HG03469 (cell line): ENCODE results near the gene LRRC36.
"Not testable (repeated sequence)": the region's sequence is repeated elsewhere in the genome, so short reads cannot be mapped to it uniquely, and the experiment has no call there.

ENCODE experiments used
- ATAC-seq: cut with Tn5 transposase; IDR thresholded peaks from one replicate; pipeline ENCODE4 v1.9.1; 2021; ENCODE audit warnings: mild to moderate bottlenecking, moderate library complexity, moderate number of reproducible peaks; ENCODE audit not compliant: unreplicated experiment

Gene LRRC36

DNA sequence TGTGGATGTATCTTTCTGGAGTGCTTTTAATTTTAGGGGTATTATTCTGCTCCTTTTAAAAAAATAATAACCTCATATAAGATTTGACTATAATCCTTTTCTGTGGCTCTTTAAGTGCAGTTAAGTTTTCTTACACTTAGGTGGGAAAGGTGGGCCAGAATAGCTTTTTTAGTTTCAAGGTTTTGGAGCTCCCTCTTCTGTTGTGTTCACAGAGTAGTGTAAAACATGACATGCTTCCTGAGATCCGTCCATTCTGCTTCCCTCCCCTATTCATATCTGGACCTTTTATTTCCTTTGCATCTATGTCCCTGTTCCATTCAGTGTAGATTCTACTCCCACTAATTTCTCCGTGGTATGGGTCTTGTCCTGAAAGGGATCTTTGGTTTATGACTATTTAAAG is 12.8 kb downstream of the LRRC36 start:
- ATAC-seq, result no peak

DNA sequence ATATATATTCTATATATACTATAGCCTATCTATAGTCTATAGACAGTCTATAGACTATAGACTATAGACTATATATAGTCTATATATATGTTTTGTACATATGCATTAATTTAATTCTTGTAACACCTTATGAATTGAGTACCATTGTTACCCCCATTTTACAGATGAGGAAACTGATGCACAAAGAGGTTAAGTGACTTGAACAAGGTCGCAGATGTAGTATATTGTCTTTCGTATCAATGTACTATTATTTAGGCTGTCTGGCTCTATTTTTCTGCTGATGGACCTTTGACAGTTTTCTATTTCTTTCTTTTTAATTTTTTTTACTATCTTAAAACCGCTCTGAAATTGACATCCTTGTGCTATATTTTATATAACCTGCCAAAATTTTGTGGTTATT is 14.6 kb downstream of the LRRC36 start:
- no peak for ATAC-seq

DNA sequence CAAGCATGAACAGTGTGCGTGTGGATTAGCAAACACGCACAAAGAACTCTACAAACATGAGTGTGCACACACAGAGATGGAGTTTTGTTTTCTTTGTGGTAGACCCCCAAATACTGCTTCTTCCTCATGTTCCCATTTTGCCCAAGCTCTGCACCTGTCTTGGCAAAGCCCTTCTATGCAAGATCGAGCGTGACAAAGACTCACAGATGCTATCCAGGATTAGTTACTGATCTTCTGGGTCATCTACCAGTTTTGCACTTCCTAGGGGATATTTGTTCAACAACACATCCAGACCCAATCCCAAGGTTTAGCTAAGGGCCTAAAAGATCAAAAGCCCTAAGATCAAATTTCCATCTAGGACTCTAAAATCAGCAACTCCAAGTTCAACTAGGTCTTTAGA is 16.0 kb downstream of the LRRC36 start:
- no peak for ATAC-seq

DNA sequence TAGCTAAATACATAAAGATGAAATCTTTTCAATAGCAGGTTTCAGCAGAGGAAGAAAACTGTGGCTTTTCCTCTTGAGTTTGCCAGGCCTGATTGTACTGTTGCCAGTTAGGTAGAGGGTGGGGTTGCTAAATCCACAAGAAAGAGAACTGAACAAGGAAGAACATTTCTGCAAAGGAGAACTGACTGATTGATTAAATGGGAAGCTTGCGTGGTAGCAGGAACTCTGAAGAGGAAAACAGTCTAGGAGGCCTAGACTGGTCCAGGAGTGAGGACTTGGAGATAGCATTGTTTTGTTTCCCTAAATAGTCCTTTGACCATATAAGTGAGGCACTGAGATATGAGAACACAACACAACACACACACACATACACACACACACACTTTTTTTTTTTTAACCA is 18.8 kb downstream of the LRRC36 start:
- no peak for ATAC-seq

DNA sequence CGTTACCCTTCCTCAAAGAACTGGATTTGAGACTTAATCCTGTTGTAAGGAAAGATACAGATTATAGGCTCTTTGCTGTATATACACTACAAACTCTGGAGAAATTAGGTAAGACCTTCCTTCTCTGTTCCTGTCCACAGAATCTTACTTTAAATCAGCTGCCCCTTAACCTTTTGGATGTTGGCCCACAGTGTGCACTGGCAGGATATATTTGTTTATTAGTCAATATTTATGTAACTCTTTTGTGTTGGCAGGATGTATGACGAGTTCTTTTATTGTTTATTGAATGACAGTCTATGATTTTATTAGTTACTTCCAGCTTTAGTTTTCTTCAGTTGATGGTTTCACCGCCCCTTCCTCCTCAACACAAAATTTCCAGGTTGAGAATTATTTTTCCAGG is 19.7 kb downstream of the LRRC36 start:
- ATAC-seq, result no peak

DNA sequence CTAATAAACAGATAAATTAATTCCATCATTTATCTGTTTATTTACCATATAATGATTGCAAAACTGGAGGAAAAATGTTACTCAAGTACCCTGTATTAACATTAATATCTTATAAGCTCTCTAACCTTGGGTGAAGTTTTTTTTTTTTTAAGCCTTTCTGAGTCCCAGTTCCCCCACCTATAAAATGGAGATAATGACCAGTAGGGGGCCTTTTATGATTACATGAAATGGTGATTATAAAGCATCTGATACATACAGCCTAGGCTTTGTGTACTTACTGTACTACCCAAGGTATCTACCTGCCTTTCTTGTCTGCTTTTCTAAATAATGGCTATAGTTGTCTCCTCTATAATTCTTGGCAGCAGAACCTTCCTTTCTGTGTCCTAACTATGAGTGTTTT is 22.6 kb downstream of the LRRC36 start:
- ATAC-seq, result no peak

DNA sequence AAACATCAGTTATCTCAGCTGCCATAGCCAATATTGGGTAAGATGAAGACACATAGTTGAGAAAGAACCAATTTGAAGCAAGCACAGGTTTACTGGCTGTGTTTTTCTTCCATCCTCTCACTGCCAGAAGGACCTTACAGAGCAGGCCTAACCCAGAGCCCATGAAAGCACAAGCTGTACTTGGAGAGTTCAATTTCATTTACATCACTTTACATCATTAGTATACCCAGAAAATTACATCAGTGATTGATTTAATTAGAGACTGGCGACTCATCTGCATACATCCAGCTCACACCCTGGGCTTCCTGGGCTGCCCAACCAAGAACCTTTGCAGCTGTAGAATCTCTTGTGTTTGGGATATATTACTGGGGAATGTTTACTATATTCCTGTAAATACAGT is 23.7 kb downstream of the LRRC36 start:
- ATAC-seq, result no peak

DNA sequence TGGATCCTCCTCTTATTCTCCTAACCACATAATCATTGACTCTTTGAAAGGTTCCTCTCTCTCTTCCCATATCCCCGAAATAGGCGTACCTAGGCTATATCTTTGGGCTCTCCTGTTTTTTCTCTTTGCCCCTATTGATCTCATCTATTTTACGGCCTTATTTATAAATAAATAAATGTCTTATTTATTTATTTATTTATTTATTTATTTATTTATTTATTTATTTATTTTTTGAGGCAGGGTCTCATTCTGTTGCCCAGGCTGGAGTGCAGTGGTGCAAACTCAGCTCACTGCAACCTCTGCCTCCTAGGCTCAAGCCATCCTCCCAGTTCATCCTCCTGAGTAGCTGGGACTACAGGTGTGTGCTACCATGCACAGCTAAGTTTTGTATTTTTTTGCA is 25.8 kb downstream of the LRRC36 start:
- not testable (repeated sequence) for ATAC-seq

DNA sequence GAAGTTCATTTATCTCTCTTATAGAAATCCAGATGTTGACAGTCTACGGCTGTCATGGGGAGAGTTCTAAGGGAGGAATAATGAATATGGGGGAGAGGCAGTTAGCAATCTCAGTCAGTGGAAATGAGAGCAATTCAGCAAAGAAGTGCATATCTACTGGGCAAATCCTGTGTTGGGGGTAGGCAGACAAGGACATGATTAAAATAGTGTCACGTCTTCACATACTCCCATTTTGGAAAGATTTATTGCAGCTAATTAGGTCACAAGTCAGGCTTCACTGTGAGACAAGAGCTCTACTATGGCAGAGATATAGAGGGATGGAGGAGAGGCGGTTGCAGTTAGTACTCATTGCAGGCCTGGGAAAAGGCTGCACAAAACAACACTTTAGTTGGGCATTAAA is 29.8 kb downstream of the LRRC36 start:
- no peak for ATAC-seq

DNA sequence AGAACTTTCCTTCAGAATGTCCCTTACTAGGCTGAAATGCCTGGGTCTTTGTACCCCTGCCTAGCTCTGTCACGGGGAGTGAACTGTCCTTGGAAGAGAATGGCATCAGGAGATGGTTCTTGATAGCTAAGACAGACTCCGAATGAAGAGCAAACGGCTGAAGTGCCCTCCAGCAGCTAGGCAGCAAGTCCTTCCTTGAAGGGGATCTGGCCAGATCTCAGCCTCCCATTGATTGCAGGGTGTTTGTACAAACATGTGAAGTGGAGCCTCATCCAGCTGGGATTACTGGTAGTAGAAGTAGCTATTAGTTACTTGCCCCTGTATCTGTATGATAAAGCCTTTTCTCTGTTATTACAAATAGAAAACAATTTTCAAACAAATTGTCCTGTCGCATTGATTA is 30.9 kb downstream of the LRRC36 start:
- ATAC-seq, result no peak

DNA sequence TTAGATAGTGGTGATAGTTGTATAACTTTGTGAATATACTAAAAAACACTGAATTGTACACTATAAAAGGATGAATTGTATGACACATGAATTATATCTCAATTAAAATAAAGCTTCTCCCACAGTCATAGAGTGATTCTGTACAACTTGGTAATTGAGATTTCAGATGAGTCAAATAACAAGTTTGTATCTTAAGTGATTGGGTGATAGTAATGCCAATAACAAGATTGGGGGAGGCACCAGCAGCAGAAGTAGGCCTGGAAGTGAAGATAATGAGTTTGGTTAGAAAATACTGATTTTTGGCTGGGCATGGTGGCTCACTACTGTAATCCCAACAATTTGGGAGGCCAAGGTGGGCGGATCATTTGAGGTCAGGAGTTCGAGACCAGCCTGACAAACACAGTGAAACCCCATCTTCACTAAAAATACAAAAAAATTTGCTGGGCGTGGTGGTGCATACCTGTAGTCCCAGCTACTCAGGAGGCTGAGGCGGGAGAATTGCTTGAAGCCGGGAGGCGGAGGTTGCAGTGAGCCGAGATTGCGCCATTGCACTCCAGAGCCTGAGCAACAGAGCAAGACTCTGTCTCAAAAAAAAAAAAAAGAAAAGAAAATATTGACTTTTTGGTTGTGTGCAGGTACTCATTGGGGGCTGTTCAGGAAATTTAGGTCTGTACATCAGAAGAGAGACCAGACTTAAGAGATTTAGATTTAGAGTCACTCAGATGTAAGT is 33.1 kb downstream of the LRRC36 start:
- ATAC-seq, result not testable (repeated sequence)

DNA sequence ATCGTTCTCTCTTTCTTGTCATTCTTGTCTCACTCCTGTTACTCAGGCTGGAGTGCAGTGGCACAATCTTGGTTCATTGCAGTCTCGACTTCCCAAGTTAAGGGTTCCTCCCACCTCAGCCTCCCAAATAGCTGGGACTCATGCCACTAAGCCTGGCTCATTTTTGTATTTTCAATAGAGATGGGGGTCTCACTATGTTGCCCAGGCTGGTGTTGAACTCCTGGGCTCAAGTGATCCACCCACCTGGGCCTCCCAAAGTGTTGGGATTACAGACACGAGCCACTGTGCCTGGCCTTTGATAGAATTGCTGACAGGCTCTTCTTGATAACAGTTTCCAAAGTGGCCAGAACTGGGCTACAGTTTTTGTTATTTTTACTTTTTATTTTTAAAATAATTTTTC is 34.4 kb downstream of the LRRC36 start:
- ATAC-seq, result no peak

DNA sequence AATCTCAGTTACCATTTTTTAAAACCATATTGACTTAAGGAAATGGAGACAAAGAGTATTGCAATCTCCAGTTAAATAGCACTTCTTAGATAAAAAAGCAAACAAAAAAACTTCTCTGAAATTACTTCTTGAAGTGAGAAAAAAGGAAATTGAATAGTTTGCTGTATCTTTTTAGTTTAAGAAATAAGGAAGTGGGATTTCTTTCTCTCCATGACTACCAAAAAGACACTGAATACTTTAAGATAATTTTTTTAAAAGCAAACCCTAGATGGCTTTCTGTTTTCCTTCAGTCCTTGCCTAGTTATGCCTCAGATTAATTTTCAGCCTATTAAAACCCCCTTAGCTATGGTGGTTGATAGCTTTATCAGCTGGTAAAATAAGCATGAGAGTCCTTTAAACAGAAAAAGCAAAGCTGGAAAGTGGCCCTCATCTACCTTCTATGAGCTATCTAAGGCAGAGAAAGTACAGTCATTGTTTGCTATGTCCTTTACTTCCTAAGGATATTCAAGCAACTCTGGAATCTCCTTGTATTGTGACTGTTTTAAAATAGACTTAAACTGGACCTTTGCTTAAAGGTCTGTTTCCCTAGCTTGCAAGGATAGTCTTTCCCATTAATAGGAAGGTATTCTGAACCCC is 38.1 kb downstream of the LRRC36 start:
- ATAC-seq, result no peak

DNA sequence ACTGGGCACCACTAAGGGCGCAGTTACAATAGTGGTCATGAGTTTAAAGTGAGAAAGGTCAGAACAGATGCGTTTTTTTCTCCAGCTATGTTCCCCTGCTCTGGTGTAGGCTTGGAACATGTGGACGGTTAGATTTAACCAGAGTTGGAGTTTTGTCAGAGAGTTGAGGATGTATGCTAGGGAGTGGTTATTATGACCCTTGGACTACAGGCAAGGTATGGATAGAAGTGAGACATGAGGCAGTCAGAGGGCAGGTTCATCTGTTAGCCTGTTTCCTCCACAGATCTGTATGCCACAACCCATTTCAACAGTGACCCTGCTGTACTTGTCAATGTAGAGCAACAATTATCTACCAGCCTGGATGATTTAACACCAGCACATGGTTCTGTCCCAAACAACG is 44.0 kb downstream of the LRRC36 start:
- ATAC-seq, result no peak

DNA sequence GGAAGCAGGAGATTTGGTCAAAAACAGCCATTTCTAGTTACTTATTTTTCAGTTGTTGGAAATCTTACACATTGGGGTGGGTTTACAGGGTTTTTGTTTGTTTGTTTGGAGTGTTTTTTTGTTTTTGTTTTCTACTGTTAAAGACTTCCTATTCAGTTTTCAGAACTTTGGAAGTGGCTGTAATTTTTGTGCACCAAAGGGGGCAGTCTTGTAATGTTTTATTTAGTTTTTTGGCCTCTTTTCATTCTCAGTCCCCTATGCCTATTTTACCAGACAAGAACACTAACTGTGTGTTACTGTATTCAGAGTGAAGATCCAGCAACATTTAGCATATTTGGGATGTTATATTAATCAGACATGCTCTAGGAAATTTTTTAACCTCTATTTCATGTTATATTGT is 46.0 kb downstream of the LRRC36 start:
- ATAC-seq, result no peak

DNA sequence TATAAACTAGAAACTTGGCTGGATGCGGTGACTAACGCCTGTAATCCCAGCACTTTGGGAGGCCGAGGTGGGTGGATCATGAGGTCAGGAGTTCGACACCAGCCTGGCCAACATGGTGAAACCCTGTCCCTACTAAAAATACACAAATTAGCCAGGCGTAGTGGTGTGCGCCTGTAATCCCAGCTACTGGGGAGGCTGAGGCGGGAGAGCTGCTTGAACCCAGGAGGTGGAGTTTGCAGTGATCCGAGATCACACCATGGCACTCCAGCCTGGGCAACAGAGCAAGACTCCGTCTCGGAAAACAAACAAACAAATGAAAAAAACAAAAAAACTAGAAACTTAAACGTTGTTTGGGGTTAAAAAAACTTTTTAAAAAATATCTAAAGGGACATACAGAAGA is 49.4 kb downstream of the LRRC36 start:
- ATAC-seq, result not testable (repeated sequence)

DNA sequence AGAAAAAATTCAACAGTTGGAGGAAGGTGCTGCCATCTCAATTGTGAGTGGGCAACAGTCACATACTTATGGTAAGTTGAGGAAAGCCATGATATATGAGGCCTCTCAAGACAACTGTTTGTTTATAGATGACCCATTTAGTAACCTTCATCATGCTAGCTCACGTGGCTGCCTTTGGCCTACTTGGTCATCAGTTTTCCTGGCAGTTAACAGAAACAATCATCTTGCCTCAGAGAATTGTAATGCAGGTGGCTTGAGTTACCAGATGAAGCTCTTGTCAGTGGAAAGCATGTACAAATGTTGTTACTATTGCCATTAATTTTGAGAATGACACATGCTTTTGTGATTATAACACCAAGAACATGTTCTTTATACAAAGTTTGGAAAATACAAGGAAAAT is 52.0 kb downstream of the LRRC36 start:
- no peak for ATAC-seq

DNA sequence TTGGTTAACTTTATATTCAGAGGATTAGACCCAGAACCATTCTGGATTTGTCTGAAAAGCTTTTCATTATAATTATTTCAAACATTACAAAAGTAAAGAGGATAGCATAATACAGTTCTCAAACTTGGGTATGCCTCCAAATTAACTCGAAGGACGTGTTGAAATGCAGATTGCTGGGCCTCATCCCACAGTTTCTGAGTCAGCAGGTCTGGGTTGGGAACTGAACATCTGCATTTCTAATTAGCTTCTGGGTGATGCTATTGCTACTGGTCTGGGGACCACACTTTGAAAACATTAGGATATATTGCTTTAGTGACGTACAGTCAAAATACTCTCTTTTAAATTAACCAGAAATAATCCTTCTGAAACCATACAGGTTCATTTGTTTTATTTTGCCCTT is 56.7 kb downstream of the LRRC36 start:
- no peak for ATAC-seq

DNA sequence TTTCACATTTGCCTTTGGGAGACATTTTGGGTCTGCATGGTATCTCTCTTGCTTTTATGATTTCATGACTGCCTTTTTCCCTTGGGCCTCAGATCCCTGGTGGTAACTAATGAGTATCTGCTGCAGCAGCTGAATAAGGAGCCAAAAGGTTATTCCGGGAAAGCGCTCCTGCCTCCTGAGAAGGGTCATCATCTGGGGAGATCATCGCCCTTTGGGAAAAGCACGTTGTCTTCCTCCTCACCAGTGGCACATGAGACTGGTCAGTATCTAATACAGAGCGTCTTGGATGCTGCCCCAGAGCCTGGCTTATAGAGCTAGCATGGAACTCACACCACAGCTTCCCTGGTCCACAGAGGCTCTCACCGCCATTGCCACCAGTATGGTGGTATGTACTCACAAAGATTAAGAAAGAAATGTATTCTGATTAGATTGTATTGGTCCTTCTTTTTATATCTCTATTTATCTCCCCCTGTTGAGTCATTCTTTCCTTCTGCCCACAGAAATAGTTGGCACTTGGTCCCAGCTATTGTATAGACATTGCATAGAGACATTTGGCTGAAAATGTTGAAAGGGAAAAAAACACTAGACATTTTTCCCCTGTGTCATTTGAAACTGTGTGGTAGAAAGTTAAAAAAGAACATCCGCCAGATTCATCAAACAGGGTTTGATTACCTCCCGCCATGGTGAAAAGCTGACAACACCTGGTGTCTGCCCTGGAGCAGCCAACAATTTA is 58.3 kb downstream of the LRRC36 start:
- no peak for ATAC-seq

DNA sequence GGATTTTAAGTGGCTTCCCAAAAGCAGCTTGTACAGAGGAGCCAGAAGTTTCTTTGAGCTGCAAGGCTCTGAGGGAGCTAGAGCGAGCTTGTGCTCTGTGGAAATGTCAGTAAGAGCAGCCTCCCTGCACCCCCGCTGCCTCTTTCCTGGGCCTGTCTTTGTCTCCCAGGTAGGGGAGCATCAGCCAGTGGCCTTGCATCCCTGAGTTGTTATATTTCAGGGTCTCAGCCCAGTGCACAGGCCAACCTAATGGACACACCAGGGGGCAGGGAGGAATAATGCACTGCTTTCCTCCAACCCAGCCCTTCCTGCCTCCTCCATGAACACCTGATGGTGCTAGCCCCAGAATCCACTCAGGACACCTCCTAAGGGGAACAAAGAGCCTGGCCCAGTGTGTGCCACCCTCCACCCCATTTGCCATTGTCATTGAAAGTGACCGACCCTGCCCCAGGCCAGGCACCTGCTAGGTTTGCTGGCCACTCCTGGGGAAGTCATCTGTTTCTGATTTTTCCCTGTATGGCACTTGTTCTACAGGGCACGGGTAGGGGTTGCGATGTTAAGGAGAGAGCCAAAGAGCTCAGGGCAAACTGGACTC is 60.3 kb downstream of the LRRC36 start:
- ATAC-seq, result no peak

DNA sequence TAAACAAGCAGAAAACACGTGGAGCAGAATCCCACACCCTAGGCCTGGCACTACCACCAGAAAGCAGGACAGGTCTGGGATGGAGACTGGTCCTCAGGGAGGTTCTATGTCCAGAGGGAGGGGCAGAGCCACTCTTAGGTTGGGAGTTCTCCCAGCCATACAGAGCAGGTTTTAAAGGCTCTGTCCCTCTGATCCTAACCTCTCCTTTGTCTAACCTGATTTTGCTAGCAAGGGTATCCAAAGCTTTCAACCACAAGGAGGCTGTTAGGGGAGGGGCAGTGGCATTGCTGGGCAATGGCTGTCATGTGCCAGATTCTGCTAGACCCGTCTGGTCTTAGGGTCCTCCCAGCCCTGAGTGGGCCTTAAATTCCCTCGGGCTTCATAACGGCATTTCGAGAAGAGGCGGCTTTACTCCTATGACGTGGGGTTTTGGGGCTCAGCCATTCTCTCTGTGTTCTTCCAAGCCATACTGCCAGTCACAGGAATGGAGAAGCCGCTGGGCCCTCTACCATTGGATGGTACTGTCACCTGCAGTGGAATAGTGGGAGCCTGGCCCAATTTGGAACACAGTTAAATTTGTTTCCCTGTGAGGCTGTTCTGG is 61.0 kb downstream of the LRRC36 start:
- ATAC-seq, result no peak
